Measurements from ENCODE around the gene DENND6A.
"Not testable (repeated sequence)": the region's sequence is repeated elsewhere in the genome, so short reads cannot be mapped to it uniquely, and the experiment has no call there.

The DENND6A gene

DNA sequence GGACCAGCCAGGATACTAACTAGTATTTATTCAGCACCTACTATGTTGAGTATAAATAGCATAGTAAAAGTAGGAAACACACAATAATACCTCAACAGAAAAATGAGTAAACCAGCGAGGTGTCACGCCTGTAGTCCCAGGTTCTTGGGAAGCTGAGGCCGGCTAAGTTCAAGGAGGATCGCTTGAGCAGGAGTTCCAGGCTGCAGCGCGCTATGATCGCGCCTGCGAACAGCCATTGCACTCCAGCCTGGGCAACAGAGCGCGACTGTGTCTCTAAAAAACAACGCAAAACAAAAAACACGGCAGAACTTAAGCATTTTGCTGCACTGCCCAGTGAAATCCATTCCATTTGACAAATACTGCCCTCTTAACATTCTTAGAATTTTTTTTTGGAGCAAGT, 1.3 kb upstream of the DENND6A start:
- no peak for DNase-seq (ENCODE audit: low read depth in 2 of 2)

DNA sequence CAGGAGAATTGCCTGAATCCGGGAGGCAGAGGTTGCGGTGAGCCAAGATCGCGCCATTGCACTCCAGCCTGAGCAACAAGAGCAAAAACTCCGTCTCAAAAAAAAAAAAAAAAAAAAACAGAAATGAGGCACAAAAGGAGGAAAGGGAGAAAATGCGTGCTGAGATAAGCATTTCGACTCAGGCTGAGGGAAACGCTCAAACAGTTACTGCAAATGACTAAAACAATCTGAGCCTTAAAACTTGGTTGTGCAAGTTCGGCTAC, 813 bp downstream of the DENND6A start:
- DNase-seq (ENCODE audit: low read depth in 2 of 2), result not testable (repeated sequence)

DNA sequence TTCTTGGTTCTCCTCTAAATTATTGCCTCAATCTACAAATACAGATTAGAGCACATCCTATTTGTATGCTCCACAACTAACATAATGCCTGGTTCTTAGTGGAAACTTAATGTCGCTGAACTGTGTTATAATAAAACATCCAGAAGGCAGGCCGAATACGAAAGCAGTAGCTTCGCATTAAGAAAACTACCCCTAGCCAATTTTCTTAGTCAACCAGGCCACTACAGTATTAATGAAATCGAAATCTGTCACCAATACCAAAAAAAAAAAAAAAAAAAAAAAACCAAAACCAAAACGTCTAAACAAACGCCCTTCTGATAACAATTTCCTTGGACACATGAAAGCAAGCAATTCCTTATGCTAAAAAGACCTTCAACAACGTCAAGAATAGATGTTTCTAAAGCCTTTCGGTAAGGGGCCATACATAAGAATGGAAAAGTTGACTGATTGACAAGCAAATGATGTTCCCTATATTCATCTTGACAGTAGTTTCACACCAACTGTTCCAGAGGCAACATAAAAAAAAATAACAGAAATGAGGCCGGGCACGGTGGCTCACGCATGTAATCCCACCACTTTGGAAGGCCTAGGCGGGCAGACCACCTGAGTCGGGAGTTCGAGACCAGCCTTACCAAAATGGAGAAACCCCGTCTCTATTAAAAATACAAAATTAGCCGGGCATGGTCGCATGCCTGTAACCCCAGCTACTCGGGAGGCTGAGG, 1.3 kb downstream of the DENND6A start:
- no peak for DNase-seq (ENCODE audit: low read depth in 2 of 2)

DNA sequence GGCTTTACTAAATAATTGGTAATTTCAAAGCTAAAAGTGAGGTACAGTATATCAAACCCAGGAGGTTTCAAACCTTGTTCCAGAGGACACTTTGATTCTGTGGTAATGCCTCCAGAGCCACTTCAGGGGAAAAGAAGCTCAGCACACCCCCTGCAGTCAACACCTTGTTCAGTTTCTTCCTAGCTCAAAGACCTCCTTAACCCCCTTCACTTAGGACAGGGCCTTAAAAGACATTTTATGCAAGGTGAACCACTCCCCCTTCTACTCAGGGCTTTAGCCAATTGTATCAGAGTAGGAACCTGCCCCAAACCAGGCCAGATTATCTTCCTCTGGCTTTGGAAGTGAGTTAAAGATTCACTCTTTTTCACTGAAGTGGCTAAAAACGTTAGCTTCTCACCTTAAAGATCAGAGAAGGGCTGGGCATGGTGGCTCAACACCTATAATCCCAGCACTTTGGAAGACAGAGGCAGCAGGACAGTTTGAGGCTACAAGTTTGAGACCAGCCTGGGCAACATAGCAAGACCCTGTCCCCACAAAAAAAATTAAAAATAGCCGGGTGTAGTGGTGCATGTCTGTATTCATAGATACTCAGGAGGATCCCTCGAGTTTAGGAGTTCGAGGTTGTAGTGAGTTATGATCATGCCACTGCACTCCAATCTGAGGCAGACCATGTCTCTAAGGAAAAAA, 3.4 kb downstream of the DENND6A start:
- no peak for DNase-seq (ENCODE audit: low read depth in 2 of 2)

DNA sequence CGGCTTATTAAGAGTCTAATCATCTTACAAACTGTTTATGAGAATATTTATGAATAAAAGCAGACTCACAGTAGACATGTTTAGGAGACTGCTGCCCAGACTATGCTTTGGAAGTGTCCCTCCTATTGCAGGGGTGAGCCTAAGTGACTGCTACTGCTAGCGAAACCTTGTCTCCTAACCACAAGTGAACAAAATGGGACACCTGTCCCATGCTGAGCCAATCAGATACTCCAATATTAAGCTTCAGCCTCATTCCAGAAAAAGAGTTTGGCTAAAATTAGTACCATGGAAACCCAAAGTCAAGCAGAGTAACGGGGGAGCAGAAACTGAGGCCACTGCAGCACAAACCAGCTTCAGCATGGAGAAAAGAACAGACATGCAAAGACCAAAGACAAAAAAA, 4.6 kb downstream of the DENND6A start:
- no peak for DNase-seq (ENCODE audit: low read depth in 2 of 2)

DNA sequence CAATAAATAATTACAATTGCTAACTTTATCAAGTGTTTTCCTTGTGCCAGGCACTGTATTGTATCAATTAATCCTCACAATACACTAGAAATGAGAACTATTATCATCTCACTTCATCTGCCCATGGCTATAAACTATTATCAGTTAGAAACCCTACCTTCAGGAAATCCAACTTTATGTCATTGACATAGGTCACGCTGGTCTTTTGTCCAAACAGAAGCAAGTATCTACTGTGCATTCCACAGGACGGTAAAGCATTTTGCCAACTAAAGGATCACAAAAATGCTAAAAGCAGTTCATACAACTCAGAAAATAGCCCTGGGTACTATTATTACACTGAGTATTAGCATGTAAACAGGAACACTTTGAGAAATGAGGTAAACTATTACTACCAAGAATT, 9.6 kb downstream of the DENND6A start:
- no peak for DNase-seq (ENCODE audit: low read depth in 2 of 2)

DNA sequence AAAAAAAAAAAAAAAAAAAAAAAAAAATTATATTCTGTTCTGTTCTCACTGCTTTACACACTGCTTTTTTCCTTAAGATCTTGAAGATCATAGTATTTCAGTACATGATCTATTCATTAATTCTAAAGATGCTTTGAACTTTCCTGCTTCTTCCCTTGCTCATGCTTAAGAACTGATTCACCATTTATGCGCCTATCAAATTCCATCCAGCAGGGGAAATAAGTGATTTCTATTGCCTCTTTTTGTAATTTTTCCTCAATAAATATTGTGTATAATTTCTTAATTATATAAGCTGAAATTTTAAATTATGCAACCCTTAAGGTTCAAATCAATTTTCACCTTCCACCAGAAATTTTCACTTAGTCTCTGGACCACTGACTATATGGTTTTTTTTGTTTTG, 10.6 kb downstream of the DENND6A start:
- DNase-seq (ENCODE audit: low read depth in 2 of 2), result no peak

DNA sequence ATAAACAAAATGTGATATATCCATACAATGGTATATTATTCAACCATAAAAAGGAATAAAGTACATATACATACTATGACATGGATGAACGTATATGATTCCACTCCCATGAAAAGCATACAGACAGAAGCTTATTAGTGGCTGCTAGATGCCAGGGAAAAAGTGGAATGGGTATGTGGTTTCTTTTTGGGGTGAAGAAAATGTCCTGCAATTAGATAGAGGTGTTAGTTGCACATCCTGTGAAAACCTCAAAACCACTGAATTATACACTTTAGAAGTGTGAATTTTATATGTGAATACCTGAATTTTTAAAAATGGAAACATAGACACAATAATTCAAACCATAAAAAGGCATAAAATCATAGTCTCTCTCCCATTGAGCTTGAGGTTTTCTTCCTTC, 11.2 kb downstream of the DENND6A start:
- no peak for DNase-seq (ENCODE audit: low read depth in 2 of 2)

DNA sequence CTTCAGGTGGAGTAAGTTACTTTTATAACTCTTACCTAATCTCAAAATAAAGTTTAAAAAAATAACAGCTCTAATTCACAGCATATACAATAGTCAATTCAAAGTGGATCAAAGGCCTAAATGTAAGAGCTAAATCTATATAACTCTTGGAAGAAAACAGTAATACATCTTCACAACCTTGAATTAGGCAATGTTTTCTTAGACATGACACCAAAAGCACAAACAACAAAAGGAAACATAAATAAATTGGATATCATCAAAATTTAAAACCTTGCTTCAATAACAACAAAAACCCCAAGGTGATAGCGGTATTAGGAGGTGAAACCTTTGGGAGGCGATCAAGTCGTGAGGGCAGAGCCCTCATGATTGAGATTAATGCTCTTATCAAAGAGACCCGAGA, 12.8 kb downstream of the DENND6A start:
- DNase-seq (ENCODE audit: low read depth in 2 of 2), result no peak

DNA sequence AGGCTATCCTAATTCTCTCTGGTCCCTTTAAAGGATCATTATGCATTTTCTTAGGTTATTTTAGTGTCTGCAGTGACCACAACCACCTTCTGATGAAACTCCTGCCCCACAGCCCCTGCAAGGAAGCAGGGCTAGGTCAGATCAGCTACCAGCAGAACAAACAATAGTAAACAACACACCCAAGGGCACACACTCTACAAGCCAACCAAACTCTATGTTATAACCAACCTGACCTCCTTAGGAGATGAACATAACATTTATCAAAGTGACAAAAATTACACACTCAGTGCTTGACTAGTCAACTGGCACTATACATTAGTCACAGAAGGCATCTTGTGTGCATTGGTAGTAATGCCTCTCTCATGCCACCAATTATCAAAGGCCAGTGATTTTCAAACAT, 17.3 kb downstream of the DENND6A start:
- no peak for DNase-seq (ENCODE audit: low read depth in 2 of 2)

DNA sequence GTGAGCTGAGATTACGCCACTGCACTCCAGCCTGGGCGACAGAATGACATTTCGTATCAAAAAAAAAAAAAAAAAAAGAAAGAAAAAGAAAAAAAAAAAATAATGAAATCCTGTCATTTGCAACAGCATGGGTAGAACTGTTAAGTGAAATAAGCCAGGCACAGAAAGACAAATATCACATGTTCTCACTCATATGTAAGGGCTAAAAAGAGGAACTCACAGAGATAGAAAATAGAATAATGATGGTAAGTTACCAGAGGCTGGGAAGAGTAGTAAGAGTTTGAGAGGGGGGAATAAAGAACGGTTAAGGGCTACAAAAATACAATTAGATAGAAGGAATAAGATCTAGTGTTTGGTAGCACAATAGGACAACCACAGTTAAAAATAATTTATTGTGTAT, 19.7 kb downstream of the DENND6A start:
- DNase-seq (ENCODE audit: low read depth in 2 of 2), result no peak

DNA sequence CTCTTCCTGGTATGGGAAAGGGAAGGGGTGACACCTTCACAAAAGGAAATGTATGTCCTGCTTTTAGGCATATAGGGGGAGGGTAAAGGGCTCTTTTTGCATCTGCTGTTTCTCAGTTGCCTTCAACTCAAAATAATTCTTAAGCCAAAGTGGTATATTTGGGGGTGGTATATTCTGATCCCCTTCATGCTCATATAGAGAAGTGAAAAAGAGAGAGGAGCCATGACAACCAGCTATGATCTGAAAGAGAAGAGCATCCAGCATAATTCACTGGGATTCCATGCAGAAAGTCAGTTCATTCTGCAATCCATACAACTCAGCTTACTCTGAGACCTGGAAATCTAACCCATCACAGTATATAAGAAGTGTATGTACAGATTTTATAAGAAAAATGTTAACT, 22.3 kb downstream of the DENND6A start:
- DNase-seq (ENCODE audit: low read depth in 2 of 2), result no peak

DNA sequence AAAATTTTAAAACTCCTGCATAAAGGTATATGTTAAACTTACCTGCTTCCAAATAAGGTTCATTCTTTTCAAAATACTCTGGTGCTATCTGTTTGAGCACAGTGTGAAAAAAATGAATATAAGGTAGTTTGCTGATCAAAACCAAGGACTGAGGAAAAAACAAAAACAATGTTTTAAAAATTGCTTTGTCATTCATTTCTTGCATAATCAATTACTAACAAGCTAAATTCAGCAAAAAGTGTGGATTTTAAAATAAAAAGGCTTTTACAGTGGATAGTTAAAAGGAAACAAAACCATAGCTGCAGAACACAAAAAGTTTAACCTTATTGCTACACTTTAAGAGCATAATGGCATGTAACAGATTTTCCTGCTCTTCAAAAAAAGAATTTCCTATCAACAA, 31.5 kb downstream of the DENND6A start:
- no peak for DNase-seq (ENCODE audit: low read depth in 2 of 2)

DNA sequence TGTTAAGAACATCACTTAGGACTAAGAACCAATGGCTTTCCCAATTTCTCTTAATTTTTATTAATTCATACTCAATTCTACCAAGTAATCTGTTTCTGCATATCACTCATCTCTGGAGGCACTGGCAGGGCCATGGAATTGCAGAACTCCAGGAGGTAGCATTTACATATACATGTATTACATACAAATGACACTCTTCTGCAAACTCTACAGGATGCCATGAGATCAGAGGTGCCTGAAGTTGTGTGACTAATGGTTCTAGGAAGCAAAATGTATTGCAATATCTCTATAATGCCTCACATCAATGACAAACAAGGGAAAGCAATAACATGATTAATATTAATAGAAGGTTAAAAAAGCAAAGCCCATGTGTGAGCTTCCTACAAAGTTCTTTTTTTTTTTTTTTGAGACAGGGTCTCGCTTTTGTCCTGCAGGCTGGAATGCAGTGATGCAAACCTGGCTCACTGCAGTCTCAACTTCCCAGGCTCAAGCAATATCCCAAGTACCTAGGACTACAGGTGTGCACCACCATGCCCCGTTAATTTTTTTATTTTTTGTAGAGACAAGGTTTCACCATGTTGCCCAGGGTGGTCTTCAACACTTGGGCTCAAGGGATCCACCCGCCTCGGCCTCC, 33.0 kb downstream of the DENND6A start:
- no peak for DNase-seq (ENCODE audit: low read depth in 2 of 2)

DNA sequence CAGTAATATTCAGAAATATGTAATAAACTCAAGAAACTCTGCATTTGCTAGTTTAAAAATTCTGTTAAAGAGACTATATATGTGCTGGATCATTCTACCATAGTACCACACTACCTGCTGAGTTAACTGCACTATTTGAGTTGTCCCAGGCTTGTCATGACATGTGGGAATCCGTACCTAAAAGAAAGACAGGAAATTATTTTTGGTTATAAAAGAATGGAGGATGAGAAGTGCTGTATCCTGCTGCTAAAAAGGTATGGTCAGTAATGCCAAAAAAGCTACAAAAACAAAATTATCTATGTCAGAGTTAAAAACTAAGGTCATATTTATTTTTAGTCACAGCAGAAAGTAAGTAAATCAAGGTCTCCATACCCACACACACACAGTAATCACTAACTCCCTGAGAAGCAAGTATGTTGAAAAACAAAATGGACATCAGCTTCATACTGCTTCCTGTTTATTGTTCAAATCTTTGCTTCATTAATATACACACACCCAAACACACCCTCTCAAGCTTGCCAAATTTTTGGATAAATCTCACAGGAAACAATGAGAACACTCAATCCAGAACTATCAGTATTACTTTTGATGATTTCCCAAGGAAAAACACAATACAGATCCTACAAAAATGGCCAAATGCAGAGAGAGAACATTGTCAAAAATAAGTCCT, 33.7 kb downstream of the DENND6A start:
- DNase-seq (ENCODE audit: low read depth in 2 of 2), result no peak

DNA sequence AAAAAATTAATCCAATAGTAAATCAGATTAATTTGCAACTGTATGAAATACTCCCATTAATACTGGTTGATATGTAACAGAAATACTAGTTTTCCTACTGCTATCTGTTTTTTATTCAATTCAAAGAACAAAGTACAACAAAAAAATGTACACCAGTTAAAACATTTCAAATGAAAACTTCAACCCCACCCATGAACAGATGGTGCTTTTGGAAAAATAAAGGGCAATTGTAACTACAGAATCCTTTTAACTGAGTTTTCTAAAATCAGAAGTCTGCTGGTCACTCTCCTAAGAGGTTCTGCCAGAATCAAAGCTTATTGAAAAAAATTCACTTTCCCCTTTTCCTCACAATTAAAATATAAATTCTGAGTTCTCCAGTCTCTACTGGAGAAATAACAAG, 34.3 kb downstream of the DENND6A start:
- no peak for DNase-seq (ENCODE audit: low read depth in 2 of 2)

DNA sequence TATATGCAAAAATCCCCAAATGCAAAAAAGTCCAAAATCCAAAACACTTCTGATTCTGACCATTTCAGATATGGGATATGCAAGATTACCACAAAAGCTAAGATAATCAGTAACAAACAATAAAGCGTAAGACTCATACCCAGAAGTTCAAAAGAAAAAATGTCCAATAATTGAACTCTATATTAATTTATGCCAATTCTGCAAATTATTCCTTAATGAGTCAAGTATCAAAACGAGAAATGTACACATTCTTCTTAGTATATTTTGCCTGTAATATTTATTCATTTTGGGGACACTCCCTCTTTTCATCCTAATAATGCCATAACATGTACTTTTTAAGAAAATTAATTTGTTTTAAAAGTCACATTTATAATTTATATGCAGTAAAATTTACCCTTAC, 37.1 kb downstream of the DENND6A start:
- DNase-seq (ENCODE audit: low read depth in 2 of 2), result no peak

DNA sequence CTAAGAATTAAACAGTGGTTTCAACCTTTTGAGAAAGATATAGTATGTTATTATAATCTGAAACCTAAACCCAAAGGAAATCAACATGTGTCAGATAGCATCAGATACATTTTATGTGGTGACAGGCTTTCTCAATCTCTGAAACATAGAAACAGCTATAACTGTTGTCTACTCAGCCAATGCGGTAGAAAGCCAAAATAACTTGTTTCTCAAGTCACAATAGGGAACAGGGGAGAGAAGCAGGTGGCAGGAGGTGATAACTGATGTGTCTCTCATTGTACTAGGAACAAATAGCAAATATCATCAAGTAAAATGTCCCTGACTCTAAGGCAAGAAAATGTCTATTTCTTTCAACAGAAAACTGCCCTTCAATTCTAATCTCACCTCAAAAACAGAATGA, 38.6 kb downstream of the DENND6A start:
- DNase-seq (ENCODE audit: low read depth in 2 of 2), result no peak

DNA sequence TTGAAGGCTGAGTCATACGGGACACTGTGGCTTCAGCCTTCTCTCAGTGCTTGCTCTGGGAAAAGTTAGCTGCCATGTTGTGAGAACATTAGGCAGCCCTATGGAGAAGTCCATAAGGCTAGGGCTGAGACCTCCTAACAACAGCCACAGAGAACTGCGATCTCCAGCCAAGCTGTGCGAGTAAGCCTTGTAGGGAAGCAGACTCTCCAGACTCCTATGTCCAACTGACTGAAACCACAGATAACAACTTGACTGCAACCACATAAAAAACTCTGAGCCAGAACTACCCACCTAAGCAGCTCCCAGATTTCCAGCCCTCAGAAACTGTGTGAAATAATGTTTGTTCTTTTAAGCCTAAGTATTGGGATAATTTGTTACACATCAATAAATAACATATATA, 40.7 kb downstream of the DENND6A start:
- DNase-seq (ENCODE audit: low read depth in 2 of 2), result no peak

DNA sequence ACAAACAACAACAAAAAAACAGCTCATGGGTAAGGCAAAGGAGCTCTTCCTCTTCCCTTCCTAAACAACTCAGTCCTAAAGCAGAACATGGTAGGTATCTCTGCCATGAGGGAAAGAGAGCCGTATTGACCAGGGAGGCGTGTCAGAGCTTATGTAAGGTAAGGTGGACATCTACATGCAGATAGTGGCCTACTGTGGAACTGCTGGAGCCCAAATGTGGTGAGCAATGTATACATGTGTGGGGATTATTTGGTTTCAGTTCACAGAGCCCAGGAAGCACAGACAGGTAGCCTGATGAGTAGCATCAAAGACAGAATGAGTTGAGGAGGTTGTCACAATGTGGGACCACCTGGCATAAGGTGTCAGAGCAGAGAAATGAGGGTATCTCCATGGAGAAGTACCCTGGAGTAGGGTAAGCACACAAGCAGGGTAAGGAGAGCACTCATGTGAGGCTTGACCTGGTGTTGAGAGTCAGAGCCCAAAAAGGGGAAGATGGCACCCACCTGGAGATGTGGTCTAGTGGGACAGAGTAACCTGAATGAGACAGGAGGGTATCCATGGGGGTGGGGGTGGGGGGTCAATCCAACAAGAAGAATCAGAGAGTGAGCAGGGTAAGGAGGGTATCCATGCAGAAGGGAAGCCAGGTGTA, 45.5 kb downstream of the DENND6A start:
- no peak for DNase-seq (ENCODE audit: low read depth in 2 of 2)

DNA sequence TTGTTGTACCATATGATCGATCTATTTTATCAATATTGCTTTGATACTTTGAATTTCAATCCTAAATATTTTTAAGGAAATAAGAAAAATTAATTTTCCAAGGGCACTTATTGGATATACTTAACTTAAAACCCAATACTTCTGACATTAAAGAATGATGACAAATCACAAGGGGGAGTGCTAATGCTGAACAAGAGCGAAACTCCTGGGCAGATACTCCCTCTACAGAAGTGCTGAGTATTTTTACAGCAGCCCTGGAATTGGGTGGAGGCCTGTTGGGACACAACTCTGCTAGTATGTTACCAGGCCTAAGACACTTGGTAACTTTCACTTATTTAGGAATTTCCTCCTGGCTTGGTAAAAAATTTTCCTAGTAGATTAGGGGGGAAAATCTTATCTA, 46.2 kb downstream of the DENND6A start:
- no peak for DNase-seq (ENCODE audit: low read depth in 2 of 2)

DNA sequence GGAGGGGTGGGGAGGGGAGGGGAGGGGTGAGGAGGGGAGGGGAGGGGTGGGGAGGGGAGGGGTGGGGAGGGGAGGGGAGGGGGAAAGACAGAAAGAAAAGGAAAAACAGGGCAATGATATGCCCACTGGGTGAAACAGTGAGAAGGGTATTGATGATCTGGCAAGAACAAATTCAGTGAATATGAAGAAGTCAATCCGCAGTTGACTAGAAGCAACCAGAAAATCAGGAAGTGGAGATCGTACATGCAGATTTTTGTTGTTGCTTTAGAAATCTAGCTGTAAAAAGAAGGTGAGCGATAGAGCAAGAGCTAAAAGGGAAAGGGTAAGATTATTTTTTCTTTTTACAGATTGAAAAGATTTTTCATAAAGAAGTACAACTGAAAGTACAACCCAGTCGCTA, 48.1 kb downstream of the DENND6A start:
- DNase-seq (ENCODE audit: low read depth in 2 of 2), result no peak

DNA sequence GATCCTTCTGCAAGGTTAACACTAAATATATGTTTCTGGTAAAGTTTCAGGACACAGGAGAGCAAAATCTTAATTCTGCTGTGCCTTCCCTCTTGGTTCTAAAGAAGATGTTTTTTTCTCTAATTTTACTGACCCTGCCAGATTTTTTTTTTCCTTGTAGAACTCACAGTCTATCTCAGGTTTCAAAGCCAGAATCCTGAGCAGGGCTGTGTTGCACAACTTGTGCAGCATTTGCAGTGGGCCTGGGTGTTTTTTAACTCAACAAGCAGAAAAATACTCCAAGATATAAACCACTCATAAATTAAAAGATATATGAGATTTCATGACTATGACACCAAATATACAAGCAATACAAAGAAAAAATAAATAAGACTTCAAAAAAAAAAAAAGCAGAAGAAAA, 55.5 kb downstream of the DENND6A start:
- DNase-seq (ENCODE audit: low read depth in 2 of 2), result no peak

Measured in stimulated activated CD4-positive, alpha-beta T cell treated with anti-CD3 and anti-CD28 coated beads, Interleukin-1b, Interleukin-23, amount 100 ng/mL, for 1 hour (primary cell).